Stimulated activated effector memory CD8-positive, alpha-beta T cell treated with anti-CD3 and anti-CD28 coated beads, Interleukin-12 subunit alpha, Interleukin-12 subunit beta, amount 100 ng/mL, for 72 hours (primary cell): ENCODE results near the gene KRTAP10-12.
"Not testable (repeated sequence)": the region's sequence is repeated elsewhere in the genome, so short reads cannot be mapped to it uniquely, and the experiment has no call there.

Experiments used
- ATAC-seq: fragments of 150-1000 bp; cut with Tn5 transposase; 2 replicates; pipeline ENCODE4 v1.10.0; 2021
- DNase-seq, 2 donors: peaks; one replicate each; pipeline ENCODE4 v3.0.0; 2021 to 2022; ENCODE audit warnings: low spot score in 2 of 2
- H3K27ac Mint-ChIP-seq: one replicate; pipeline ENCODE4 v1.8.0; 2022; ENCODE audit warnings: mild to moderate bottlenecking, mixed read lengths
- H3K36me3 Mint-ChIP-seq: one replicate; pipeline ENCODE4 v1.8.0; 2022; ENCODE audit warnings: mild to moderate bottlenecking, mixed read lengths
- H3K4me1 Mint-ChIP-seq: one replicate; pipeline ENCODE4 v1.8.0; 2022; ENCODE audit warnings: mixed read lengths
- H3K4me3 Mint-ChIP-seq: one replicate; pipeline ENCODE4 v1.8.0; 2022; ENCODE audit warnings: mild to moderate bottlenecking, mixed read lengths
- H3K9me3 Mint-ChIP-seq: one replicate; pipeline ENCODE4 v1.8.0; 2022; ENCODE audit warnings: mixed read lengths

KRTAP10-12 gene

GRCh38 chr21:44658913-44659595, 37.9 kb upstream of the KRTAP10-12 start:
- H3K36me3 Mint-ChIP-seq: no peaks in the 10 kb centered on the region
- peak overlapping the region; percentile 70 for H3K4me3 Mint-ChIP-seq
- peak overlapping the region; percentile 90 for H3K27ac Mint-ChIP-seq
- H3K9me3 Mint-ChIP-seq: peaks cover 16% of the 10 kb centered on the region
- peaks cover 58% of the 10 kb centered on the region for H3K4me1 Mint-ChIP-seq
- DNase-seq (peak in 1 of 2 donors; percentile 51), ATAC-seq (peak; percentile 68)

GRCh38 chr21:44661567-44661966, 35.4 kb upstream of the KRTAP10-12 start:
- not testable (repeated sequence) for H3K4me3 Mint-ChIP-seq, H3K27ac Mint-ChIP-seq
- peaks cover 34% of the 10 kb centered on the region for H3K4me1 Mint-ChIP-seq

GRCh38 chr21:44664691-44665090, 32.3 kb upstream of the KRTAP10-12 start:
- Mint-ChIP-seq H3K9me3 (peaks cover 6% of the 10 kb centered on the region), H3K4me1 (peaks cover 3% of the 10 kb centered on the region), H3K4me3 (no peak overlapping the region), H3K27ac (no peak overlapping the region), H3K36me3 (no peaks in the 10 kb centered on the region)
- peak in 1 of 2 donors; percentile 33 for DNase-seq
- ATAC-seq: no peak

More at GRCh38 chr21:44661567-44661966, 35.4 kb upstream of the KRTAP10-12 start:
- ATAC-seq, H3K36me3 Mint-ChIP-seq: not testable (repeated sequence)
- H3K9me3 Mint-ChIP-seq: peaks cover 10% of the 10 kb centered on the region
- peak in 1 of 2 donors; percentile 10 for DNase-seq

- Mint-ChIP-seq H3K36me3 (no peaks in the 10 kb centered on the region), H3K9me3 (peaks cover 8% of the 10 kb centered on the region), H3K4me1 (no peaks in the 10 kb centered on the region), H3K27ac (no peak within 1 kb of the TSS), H3K4me3 (no peak within 1 kb of the TSS)
- DNase-seq (peak in 1 of 2 donors; percentile 18), ATAC-seq (no peak)
Observed at GRCh38 chr21:44666401-44667320, 30.3 kb upstream of the KRTAP10-12 start, which contains the start of gene KRTAP12-2. TSS of gene KRTAP12-2 (minus strand) at chr21:44666927. CDS start at chr21:44666886, 41 bp downstream.

GRCh38 chr21:44667612-44668011, 29.4 kb upstream of the KRTAP10-12 start:
- Mint-ChIP-seq H3K9me3 (peaks cover 12% of the 10 kb centered on the region), H3K4me3 (no peak overlapping the region), H3K4me1 (no peaks in the 10 kb centered on the region), H3K27ac (no peak overlapping the region), H3K36me3 (no peaks in the 10 kb centered on the region)
- ATAC-seq (no peak), DNase-seq (no peak)

GRCh38 chr21:44670642-44671432, 26.1 kb upstream of the KRTAP10-12 start:
- peak in 1 of 2 donors; percentile 38 for DNase-seq
- ATAC-seq: no peak
- Mint-ChIP-seq H3K9me3 (peaks cover 16% of the 10 kb centered on the region), H3K36me3 (no peaks in the 10 kb centered on the region), H3K4me1 (no peaks in the 10 kb centered on the region), H3K4me3 (no peak overlapping the region), H3K27ac (no peak overlapping the region)

- Mint-ChIP-seq H3K9me3 (peaks cover 16% of the 10 kb centered on the region), H3K36me3 (no peaks in the 10 kb centered on the region), H3K4me3 (no peak overlapping the region), H3K4me1 (no peaks in the 10 kb centered on the region), H3K27ac (no peak overlapping the region)
- DNase-seq: no peak
- no peak for ATAC-seq
Observed at GRCh38 chr21:44671911-44672310, 25.1 kb upstream of the KRTAP10-12 start.

- H3K27ac Mint-ChIP-seq: no peak overlapping the region
- peaks cover 6% of the 10 kb centered on the region for H3K9me3 Mint-ChIP-seq
- no peaks in the 10 kb centered on the region for H3K4me1 Mint-ChIP-seq
- DNase-seq (no peak), ATAC-seq (no peak)
- H3K36me3 Mint-ChIP-seq: no peaks in the 10 kb centered on the region
- H3K4me3 Mint-ChIP-seq: no peak overlapping the region
Observed at GRCh38 chr21:44677881-44678280, 19.1 kb upstream of the KRTAP10-12 start.

- peaks cover 6% of the 10 kb centered on the region for H3K4me1 Mint-ChIP-seq
- DNase-seq (peak in 1 of 2 donors; percentile 29), ATAC-seq (no peak)
- no peaks in the 10 kb centered on the region for H3K9me3 Mint-ChIP-seq
- no peak overlapping the region for H3K27ac Mint-ChIP-seq
- no peak overlapping the region for H3K4me3 Mint-ChIP-seq
- H3K36me3 Mint-ChIP-seq: no peaks in the 10 kb centered on the region
Observed at GRCh38 chr21:44681152-44681551, 15.8 kb upstream of the KRTAP10-12 start.

GRCh38 chr21:44681861-44682579, 15.0 kb upstream of the KRTAP10-12 start, which contains the start of gene KRTAP12-1:
TSS of gene KRTAP12-1 (minus strand) at chr21:44682163. CDS start at chr21:44682123, 40 bp downstream.
- no peak within 1 kb of the TSS for H3K27ac Mint-ChIP-seq
- H3K36me3 Mint-ChIP-seq: no peaks in the 10 kb centered on the region
- DNase-seq (peak in 1 of 2 donors; percentile 28), ATAC-seq (no peak)
- H3K4me3 Mint-ChIP-seq: no peak within 1 kb of the TSS
- no peaks in the 10 kb centered on the region for H3K9me3 Mint-ChIP-seq
- peaks cover 15% of the 10 kb centered on the region for H3K4me1 Mint-ChIP-seq

- H3K9me3 Mint-ChIP-seq: no peaks in the 10 kb centered on the region
Observed at GRCh38 chr21:44682580-44683151, 14.3 kb upstream of the KRTAP10-12 start.

GRCh38 chr21:44684077-44684476, 12.9 kb upstream of the KRTAP10-12 start:
- Mint-ChIP-seq H3K27ac (no peak overlapping the region), H3K4me1 (peaks cover 16% of the 10 kb centered on the region), H3K4me3 (no peak overlapping the region), H3K9me3 (no peaks in the 10 kb centered on the region), H3K36me3 (no peaks in the 10 kb centered on the region)
- no peak for DNase-seq
- ATAC-seq: no peak

More at GRCh38 chr21:44682580-44683151, 14.3 kb upstream of the KRTAP10-12 start:
- ATAC-seq (no peak), DNase-seq (no peak)
- Mint-ChIP-seq H3K27ac (no peak overlapping the region), H3K4me1 (peaks cover 16% of the 10 kb centered on the region), H3K4me3 (no peak overlapping the region), H3K36me3 (no peaks in the 10 kb centered on the region)

GRCh38 chr21:44684483-44684882, 12.5 kb upstream of the KRTAP10-12 start:
- Mint-ChIP-seq H3K27ac (no peak overlapping the region), H3K36me3 (no peaks in the 10 kb centered on the region), H3K4me3 (no peak overlapping the region), H3K9me3 (no peaks in the 10 kb centered on the region), H3K4me1 (peaks cover 16% of the 10 kb centered on the region)
- ATAC-seq: no peak
- peak in 1 of 2 donors; percentile 44 for DNase-seq

- not testable (repeated sequence) for H3K36me3 Mint-ChIP-seq, ATAC-seq, H3K27ac Mint-ChIP-seq, H3K4me3 Mint-ChIP-seq, H3K9me3 Mint-ChIP-seq
- peak in 1 of 2 donors; percentile 39 for DNase-seq
- peaks cover 16% of the 10 kb centered on the region for H3K4me1 Mint-ChIP-seq
Observed at GRCh38 chr21:44685050-44685449, 11.9 kb upstream of the KRTAP10-12 start.
